Fibroblast of skin of right biceps (primary cell): ENCODE measurements around the gene RAD51C.
"Not testable (repeated sequence)": the region's sequence is repeated elsewhere in the genome, so short reads cannot be mapped to it uniquely, and the experiment has no call there.

Experiments
- DNase-seq: peaks from one replicate; pipeline ENCODE4 v3.0.0-alpha.2; 2013

Gene RAD51C

GRCh38 chr17:58684462-58684861, 7.9 kb upstream of the RAD51C start:
- DNase-seq, result not testable (repeated sequence)

GRCh38 chr17:58686980-58687379, 5.4 kb upstream of the RAD51C start:
- no peak for DNase-seq

GRCh38 chr17:58688521-58688920, 3.9 kb upstream of the RAD51C start:
- DNase-seq, result no peak

DNA sequence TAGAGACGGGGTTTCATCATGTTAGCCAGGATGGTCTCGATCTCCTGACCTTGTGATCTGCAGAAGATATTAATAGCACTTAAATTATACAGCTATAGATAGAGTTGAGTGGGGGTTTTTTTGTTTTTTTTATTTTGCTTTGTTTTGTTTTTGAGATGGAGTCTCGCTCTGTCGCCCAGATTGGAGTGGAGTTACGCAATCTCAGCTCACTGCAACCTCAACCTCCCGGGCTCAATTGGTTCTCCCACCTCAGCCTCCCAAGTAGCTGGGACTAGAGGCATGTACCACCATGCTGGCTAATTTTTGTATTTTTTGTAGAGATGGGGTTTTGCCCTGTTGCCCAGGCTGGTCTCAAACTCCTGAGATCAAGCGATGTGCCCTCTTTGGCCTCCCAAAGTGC, 2.4 kb upstream of the RAD51C start:
- not testable (repeated sequence) for DNase-seq

DNA sequence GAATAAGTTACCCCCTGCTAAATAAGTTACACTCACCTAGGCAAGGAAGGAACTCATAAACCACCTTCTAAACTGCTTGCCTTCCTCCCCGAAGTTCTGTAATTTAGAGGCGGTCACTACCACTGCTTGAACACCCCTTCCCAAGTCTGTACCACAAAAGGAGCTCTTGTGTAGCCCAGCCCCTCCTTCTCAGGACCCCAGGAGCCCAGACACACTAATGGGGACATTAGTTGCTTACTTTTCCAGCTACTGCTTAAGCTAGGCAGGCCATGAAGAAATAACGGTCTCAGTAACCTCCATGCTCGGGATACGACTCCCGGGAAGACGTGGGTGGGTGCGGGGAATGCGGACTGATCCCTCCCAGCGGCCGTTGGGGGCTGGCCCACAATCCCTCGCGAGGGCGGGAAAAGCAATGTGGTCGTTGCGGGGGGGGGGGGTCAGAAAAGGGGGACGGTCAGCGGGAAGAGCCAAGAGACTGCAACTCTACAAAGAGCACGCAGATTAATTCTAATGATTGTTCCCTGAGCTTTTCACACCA, 632 bp upstream of the RAD51C start, which contains the start of gene TEX14:
TSS of gene TEX14 (minus strand) at position 345 of the 538 bp plus-strand sequence. CDS start 40,044 bp downstream, outside the sequence.
- DNase-seq, result peak; percentile 3

DNA sequence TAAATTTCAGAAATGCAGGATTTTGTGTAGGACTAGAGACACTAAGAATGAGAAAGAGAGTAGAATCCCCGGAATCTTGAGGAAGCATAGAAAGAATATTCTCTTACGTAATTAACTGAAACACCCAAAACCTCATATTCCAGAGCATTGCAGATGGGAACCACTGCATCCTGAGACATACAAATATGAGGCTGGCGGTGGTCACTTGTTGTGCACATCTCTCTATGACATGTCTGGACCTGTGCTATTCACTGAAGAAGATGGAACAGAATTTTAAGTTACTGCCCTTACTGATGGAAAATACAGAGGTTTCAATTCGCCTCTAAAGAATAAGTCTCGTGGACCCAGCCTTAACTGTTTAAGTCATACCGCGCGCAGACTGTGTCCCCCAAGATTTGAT, 806 bp downstream of the RAD51C start:
- no peak for DNase-seq

DNA sequence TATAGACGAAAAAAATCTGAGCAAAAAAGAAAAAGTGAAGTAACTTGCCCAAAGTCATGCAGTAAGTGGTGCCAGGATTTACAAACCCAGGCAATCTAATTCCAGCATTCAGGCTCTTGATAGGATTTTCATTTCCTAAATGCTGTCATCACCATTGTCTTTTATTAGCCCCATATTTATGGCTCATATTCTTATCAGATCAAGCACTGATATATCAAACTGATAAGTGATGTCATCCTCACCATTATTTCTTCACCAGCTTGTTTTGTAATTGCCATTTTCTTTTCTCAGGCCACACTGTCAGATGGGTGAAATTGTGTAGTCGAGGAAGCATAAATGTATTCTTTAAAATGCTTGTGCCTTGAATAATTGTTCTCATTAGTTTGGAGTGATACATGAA, 1.3 kb downstream of the RAD51C start:
- DNase-seq, result no peak

DNA sequence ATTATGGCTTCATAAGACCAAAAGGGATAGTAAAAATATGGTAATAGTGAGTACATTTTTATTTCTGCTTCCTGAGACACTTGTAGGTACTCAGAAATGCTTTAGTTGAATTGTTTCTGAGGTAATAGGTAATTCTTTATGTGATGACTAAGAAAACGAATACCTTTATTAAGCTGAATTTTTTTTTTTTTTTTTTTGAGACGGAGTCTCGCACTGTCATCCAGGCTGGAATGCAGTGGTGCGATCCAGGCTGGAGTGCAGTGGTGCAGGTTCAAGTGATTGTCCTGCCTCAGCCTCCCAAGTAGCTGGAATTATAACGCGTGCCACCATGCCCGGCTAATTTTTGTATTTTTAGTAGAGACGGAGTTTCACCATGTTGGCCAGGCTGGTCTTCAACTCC, 1.9 kb downstream of the RAD51C start:
- DNase-seq, result no peak

GRCh38 chr17:58694826-58695225, 2.4 kb downstream of the RAD51C start:
- no peak for DNase-seq

- DNase-seq, result no peak
Measured at GRCh38 chr17:58699771-58700170, 7.4 kb downstream of the RAD51C start.

DNA sequence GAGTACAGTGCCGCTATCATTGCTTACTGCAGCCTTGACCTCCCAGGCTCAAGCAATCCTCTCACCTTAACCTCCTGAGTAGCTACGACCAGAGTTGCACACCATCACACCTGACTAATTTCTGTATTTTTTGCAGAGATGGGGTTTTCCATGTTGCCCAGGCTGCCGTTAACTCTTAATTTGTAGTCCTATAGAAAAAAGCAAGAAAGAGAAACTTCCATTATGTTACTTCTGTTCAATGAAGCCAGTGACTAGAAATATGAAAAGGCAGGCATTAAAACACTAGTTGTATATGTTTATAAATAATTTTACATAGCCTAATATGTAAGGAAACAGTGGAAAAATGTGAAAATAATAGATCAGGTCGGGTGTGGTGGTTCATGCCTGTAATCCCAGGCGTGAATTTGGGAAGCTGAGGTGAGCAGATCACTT, 9.7 kb downstream of the RAD51C start:
- no peak for DNase-seq

DNA sequence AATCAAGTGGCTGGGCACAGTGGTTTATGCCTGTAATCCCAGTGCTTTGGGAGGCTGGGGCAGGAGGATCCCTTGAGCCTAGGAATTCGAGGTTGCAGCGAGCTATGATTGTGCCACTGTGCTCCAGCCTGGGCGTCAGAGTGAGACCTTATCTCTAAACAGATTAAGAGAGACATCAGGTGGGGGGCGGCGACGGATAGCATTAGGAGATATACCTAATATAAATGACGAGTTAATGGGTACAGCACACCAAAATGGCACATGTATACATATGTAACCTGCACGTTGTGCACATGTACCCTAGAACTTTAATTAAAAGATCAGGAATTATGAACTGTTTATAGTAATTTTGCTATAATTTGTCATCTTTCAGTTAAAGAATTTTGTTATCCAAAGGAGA, 10.3 kb downstream of the RAD51C start:
- no peak for DNase-seq

DNA sequence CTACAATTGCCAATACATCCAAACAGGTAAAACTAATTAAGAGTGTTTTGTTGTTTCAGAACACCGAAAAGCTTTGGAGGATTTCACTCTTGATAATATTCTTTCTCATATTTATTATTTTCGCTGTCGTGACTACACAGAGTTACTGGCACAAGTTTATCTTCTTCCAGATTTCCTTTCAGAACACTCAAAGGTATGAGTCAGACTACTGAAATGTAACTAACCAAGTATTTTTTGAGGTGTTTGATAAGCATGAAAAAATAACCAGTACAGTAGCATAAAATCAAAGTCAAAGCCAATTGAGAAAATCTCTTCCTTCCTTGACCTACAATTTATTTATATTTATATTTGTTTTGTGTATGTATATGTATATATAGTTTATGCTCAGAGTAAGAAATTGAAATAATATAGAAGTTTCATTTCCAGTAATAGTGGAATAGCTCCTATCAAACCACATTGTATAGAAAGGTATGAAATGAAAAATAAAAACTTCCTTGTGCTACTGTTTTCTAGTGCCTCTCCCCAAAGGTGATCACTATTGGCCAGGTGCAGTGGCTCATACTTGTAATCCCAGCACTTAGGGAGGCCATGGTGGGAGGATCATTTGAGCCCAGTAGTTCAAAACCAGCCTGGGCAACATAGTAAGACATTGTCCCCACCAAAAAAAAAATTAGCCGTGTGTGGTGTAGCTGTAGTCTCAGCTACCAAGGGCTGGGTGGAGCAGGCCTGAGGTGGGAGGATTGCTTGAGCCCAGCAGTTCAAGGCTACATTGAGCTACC, 10.9 kb downstream of the RAD51C start:
- peak; percentile 45 for DNase-seq

- no peak for DNase-seq
Measured at GRCh38 chr17:58703916-58704286, 11.5 kb downstream of the RAD51C start.

DNA sequence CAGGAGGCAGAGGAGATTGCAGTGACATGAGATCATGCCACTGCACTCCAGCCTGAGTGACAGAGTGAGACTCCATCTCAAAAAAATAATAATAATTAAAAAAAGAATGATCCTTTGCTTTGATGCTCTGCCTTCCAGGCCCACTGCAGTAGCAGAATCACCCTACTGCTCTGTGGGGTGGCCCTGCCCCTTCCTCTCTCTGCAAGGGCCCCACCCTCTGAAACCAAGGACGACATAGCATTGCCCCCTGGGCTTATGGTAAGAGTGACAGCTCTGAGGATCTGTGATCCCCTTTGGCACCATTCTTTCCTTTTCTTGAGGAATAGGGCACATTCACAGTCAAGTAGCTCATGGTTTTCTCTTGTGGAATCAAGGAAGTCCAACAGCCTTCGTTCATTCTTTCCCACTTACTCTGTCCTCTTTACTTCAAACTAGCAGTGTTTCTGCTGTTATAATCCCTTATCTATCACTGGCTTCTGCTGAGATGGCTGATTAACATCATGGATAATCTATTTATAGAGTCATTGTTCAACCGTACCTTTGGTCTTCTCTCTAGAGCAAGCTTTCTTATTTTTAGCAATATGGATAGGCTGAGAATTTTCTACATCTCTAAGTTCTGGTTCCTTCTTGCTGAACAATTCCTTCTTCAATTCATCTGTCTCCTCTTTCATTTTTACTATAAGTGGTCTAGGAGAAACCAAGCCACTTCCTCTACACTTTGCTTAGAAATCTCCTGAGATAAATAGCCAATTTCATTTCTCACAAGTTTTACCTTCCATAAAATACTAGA, 14.1 kb downstream of the RAD51C start:
- DNase-seq, result no peak

GRCh38 chr17:58710948-58711552, 18.6 kb downstream of the RAD51C start:
- peak; percentile 55 for DNase-seq

GRCh38 chr17:58722274-58722673, 29.9 kb downstream of the RAD51C start:
- DNase-seq, result no peak

GRCh38 chr17:58722696-58723095, 30.3 kb downstream of the RAD51C start:
- DNase-seq, result no peak

GRCh38 chr17:58728798-58729197, 36.4 kb downstream of the RAD51C start:
- peak; percentile 1 for DNase-seq

GRCh38 chr17:58730937-58731336, 38.5 kb downstream of the RAD51C start:
- no peak for DNase-seq

DNA sequence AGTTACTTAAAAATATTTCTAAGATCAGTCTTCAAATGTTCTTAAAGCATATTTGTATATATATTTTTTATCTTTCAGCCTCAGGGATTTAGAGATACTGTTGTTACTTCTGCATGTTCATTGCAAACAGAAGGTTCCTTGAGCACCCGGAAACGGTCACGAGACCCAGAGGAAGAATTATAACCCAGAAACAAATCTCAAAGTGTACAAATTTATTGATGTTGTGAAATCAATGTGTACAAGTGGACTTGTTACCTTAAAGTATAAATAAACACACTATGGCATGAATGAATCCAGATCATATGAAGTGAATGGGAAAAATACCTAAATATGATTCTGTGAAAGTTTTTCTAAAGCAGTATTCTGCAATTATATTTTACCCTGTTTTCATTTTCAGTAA, 41.6 kb downstream of the RAD51C start:
- no peak for DNase-seq

DNA sequence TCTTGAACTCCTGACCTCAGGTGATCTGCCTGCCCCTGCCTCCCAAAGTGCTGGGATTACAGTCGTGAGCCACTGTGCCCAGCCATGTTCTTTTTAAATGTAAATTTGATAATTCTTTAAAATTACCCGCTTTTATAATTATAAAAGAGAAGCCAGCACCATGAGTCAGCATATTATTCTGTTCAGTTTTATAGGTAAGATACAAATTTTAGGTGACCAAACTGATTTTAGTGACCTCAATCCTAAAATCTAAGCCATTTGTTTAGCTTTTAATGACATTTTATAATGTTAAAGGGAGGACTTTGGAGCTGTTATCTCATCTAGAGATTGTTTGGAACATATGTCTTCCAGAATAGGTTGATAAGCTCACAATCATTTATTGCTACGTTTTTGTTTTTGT, 42.4 kb downstream of the RAD51C start:
- no peak for DNase-seq

- peak; percentile 17 for DNase-seq
Measured at GRCh38 chr17:58741121-58741625, 48.8 kb downstream of the RAD51C start.
